HG03196 (cell line): ENCODE data around the gene BSDC1.
A peak's percentile ranks its signal among the peaks of the same experiment; 100 is the strongest.

Experiments used
- ATAC-seq: cut with Tn5 transposase; IDR thresholded peaks from one replicate; pipeline ENCODE4 v1.9.1; 2021; ENCODE audit not compliant: unreplicated experiment

The BSDC1 gene

DNA sequence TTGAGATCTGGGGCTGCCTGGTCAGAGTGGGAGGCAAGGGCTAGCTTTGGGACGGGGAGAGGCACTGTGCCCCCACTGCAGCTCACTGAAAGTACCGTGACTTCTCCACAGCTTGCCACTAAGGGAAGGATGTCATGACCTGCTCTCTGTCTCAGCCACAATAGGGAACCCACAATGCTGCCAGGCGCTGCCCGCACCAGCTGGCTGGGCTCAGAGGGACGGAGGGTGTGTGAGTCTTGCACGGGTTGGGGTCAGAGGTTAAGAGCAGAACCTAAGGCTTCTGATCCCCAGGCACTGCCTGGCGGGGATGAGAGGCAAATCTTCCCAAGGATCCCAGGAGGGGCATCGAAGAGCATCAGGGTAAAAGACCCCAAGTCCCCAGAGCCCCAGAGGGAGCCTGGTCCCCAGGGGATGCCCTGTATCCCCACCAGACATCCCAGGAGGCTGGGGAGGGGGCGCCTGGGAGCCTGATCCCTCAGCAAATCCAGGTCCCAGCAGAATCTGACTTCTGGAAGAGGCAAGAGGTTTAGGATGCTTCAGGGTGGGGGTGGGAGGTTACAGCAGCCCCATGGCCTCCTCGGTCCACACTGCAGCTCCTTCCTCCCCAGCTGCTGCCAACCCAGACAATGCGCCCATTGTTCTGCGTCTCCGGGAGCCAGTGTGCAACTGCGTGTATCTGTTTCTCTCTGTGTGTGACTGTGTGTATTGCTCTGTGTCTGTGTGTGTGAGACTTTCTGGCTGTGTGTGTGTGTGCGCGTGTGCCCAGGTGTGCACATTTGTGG lies 56.2 kb downstream of the BSDC1 start:
- ATAC-seq: no peak

DNA sequence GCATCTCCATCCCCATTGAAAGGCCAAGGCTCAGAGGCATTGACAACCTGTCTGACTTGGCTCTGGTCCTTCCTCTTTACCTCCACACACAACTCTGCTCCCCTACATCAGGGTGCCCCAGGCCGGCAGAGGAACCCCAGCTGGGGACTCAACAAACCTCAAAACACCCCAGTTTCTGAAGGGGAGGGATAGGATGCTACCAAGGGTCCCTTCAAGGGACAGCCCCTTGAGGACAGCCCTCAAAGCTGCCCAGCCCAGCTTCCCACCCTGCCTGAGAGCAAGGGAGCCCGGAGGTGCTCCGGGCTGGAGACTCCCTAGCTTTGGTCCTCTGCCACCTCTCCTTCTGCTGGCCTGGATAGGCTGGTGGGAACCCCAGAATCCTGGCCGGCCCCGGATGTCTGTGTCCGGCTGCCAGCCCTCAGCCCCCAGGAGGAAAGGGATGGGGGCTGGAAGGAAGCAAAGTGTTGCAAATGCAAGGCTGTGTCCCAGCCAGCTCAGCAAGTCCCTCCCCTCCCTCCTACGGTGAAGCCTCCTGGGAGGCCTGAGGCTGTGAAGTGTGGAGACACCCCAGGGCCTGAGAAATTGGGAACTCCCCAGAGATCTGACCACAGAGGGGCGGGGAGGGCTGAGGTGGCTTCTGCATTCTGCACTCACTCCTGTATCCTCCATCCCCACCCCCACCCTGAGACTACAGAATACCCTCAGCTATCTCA lies 57.1 kb downstream of the BSDC1 start:
- ATAC-seq: no peak

GRCh38 chr1:32336591-32336932 lies 57.7 kb downstream of the BSDC1 start:
- ATAC-seq: no peak

GRCh38 chr1:32335790-32336590 lies 58.3 kb downstream of the BSDC1 start, which contains the start of gene MARCKSL1:
Gene MARCKSL1, minus strand, starts transcription at chr1:32336233. Its CDS starts 200 bp downstream, at chr1:32336033.
- peak; percentile 35 for ATAC-seq

GRCh38 chr1:32335535-32335789 lies 58.8 kb downstream of the BSDC1 start:
- no peak for ATAC-seq

DNA sequence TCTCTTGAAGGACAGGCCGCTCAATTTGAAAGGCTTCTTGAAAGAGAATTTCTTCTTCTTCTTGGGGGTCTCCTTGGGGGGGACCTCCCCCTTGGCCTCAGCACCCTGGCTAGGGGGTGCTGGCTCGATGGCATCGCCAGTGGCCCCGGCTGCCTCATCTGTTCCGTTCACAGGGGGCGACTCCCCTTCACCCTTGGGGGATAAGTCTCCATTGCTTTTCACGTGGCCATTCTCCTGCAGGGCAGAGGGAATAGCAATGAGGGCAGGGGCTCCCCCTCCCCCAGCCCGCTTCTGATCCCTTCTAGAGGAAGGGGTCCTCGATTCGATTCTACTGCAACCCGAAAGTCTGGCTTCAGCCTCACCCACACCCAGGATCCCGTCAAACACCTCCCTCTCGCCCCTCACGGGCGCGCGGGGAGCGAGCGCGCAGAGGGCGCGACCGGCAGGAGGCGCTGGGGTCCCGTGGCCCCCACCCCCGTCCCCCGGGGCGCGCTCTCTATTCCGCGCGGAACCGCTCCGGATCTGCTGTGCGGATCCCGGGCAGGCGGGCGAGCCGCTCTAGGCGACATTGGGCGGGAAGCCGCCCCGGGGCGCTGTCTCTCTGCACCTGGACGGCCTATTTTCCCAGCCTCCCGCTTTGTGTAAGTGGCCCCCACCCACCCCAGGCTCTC lies 59.2 kb downstream of the BSDC1 start:
- ATAC-seq: no peak

DNA sequence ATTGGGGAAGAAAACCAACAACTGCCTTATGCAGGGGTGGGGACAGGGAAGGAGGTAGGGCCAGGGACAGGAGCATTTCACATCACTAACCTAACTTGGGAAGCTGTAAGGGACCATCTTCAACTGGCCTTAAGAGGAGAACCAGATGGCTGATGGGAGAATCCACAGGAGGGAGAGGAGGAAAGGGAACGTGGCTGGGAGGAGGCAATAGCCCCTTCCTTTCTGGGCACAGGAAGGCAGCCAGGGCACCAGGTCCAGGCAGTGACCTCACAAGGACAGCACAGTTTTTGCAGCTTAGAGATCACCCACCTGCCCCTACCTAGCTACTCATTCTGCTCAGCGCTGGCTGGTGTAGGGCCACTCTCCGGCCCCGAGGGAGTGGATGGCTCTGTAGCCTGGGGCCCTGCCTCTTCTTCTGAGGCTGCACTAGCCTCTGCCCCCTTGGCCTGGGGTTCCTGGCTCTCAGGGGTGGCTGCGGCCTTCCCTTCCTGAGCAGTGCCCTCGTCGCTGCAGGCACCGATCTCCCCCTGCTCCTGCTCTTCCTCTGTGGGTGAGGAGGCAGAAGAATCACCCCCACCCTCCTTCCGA lies 59.9 kb downstream of the BSDC1 start:
- no peak for ATAC-seq

DNA sequence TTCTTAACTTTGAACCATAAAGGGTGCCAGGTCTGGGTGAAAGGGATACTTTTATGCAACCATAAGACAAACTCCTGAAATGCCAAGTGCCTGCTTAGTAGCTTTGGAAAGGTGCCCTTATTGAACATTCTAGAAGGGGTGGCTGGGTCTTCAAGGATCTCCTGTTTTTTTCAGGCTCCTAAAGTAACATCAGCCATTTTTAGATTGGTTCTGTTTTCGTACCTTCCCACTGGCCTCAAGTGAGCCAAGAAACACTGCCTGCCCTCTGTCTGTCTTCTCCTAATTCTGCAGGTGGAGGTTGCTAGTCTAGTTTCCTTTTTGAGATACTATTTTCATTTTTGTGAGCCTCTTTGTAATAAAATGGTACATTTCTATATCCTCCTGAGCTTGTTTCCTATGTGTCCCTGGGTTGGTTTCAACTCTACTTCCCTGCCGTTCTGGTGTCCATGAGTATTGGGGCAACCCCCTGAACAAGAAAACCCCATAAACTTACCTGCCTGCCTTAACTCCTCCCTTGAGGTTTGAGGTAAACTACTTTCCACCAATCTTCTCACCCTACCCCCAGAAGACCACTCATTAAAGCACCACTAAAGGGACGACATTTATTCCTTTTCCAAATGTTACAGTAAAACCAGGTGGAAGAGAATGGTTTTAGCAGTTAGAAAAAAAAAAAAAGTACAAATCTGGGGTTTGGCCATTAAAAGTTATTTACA lies 60.8 kb downstream of the BSDC1 start:
- ATAC-seq: no peak

GRCh38 chr1:32332290-32333079 lies 61.8 kb downstream of the BSDC1 start:
- no peak for ATAC-seq

DNA sequence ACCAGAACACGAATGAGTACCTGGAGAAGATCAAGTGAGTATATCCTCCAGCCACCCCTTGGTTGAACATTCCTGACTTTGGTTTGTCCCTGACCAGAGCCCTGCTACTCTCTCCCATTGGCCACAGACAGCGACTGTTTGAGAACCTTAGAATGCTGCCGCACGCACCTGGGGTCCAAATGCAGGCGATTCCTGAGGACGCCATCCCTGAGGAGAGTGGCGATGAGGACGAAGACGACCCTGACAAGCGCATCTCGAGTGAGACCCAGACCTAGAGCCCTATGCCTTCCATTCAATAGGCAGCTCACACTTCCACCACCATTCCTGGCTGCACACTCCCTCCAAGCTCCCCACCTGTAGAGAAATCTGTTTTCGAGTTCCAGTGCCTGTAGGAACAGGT lies 62.7 kb downstream of the BSDC1 start:
- ATAC-seq: no peak

GRCh38 chr1:32330558-32331151 lies 63.6 kb downstream of the BSDC1 start:
- no peak for ATAC-seq

DNA sequence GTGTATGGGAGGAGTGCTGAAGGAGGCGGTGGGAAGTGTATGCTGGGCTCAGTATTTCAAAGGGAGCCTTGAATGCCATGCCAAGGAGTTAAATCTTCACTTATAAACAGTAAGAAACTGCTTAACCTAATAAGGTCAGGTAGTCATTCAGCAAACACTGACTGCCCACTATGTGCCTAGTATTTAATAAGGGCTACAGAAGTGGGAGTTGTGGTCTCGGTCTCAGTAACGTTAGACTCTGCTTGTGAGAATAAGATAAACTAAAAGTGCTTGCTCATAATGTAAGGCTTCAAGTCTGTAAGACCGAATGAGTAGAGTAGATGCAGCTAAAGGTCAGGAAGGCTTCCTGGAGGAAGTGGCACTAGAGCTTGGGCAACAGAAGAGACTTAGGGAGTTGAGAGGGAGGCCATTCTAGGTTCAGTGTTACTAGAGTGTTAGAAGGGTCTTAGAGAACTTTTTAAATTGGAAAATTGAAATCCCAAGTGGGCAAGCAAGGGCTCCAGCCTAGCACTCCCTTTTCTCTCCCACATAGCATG lies 64.2 kb downstream of the BSDC1 start:
- ATAC-seq: no peak

GRCh38 chr1:32327204-32327603 lies 67.0 kb downstream of the BSDC1 start:
- no peak for ATAC-seq

DNA sequence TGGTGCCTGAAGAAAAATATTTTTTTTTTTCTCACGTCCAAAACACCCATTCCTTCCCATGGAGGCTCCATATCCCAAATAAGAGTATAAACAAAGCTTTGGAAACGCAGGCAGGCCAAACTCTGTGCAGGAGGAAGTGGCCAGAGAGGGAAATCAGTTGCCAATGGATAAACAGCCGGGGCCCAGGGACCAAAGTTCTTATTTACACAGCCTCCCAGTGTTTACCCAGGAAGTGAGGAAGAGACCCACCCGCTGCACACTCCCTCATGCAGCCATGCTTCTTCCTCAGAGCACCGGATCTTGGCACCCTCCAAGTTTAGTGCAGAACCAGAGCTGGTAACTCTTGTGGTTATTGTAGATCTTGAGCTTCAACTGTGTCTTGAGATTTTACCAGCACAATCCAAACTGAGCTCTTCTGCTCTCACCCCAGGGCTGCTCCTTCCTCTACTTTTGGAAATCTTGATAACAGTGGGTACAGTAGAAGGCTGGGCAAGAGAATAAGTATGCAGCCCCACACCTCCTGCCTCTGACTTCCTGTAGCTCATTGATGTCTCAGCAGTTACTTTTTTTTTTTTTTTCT lies 72.4 kb downstream of the BSDC1 start:
- no peak for ATAC-seq

- ATAC-seq: no peak
Measured at GRCh38 chr1:32318127-32318869, 75.9 kb downstream of the BSDC1 start.

DNA sequence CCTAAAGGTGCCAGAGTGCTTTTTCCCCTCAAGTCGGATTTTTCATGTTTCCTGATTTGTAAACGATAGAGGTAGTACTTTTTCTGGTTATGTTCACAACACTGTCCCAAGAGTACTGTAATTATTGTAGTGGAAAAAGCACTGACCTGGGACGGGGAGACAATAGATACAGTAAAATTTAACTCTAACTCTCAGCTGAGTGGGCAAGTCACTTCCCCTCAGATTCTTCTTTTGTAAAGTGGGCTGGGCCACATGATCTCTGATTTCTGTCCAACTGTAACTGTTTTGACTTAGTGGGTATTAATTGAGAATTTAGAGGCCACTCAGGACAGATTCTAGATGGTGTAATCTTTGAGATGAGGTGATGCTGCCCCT lies 77.4 kb downstream of the BSDC1 start:
- ATAC-seq: no peak
